ENCODE measurements around the gene SPPL3. TPM values are rescaled to one million over a fixed set of nuclear protein-coding genes. Genes with fewer than 3 reads are reported as not detected.
A peak's percentile ranks its signal among the peaks of the same experiment; 100 is the strongest.

Gene SPPL3
- total RNA-seq, 2 experiments from 2014 or later, result 38.3 to 43.4 TPM

DNA sequence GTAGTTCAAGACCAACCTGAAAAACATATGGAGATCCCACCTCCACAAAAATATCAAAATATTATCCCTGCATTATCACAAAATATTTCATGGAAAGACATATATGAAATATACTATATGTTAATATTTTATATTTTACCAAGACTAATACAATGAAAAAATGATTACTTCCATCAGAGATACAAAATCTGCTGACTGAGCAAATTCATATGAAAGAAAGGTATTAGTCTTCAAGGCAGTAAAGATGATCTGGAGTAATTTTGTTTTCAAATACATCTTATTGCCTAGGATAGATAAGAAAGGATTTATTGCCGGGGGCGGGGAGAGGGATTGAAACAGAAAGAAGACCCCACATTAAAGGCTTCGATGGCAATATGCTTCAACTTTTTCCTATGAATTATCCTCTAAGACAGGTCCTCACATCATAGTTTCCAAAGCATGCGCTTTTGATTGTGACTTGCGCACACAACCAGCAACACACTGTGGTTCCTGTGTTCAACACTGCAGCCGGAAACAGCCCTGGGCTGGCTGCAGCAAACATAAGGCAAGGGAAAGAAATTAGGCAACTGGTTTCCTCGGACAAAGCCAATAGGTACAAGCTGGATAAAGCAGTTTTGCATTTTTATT is 83.2 kb downstream of the SPPL3 start:
- Mint-ChIP-seq H3K36me3 (ENCODE audit: low read depth) (no peaks in the 10 kb centered on the region), H3K4me1 (ENCODE audit: low read depth) (peaks cover 61% of the 10 kb centered on the region), H3K9me3 (no peaks in the 10 kb centered on the region), H3K4me3 (peak overlapping the region; percentile 35), H3K27me3 (no peaks in the 10 kb centered on the region), H3K27ac (peak overlapping the region; percentile 1)
- Histone ChIP-seq H3K27ac (ENCODE audit: low read depth in 1 of 2, low read length in 2 of 2) (no peak overlapping the region), H3K4me3 (ENCODE audit: low read length) (no peak overlapping the region), H3K4me1 (ENCODE audit: insufficient read depth, low read length) (no peaks in the 10 kb centered on the region), H3K36me3 (ENCODE audit: insufficient read depth, low read length) (no peaks in the 10 kb centered on the region), H3K27me3 (ENCODE audit: control insufficient read depth in 1 of 2, insufficient read depth in 2 of 2, low read length in 2 of 2) (no peaks in the 10 kb centered on the region), H3K9me3 (ENCODE audit: control insufficient read depth in 1 of 2, insufficient read depth in 1 of 2, low read length in 2 of 2) (no peaks in the 10 kb centered on the region)
- DNase-seq (peak in 10 of 14 experiments; percentile 4 to 43 (median 18)), ATAC-seq (ENCODE audit: poor library complexity) (peak; percentile 64)
- ChIA-PET CTCF (no interaction called here), POLR2A (no interaction called here)
- TF ChIP-seq, protein P1, sequence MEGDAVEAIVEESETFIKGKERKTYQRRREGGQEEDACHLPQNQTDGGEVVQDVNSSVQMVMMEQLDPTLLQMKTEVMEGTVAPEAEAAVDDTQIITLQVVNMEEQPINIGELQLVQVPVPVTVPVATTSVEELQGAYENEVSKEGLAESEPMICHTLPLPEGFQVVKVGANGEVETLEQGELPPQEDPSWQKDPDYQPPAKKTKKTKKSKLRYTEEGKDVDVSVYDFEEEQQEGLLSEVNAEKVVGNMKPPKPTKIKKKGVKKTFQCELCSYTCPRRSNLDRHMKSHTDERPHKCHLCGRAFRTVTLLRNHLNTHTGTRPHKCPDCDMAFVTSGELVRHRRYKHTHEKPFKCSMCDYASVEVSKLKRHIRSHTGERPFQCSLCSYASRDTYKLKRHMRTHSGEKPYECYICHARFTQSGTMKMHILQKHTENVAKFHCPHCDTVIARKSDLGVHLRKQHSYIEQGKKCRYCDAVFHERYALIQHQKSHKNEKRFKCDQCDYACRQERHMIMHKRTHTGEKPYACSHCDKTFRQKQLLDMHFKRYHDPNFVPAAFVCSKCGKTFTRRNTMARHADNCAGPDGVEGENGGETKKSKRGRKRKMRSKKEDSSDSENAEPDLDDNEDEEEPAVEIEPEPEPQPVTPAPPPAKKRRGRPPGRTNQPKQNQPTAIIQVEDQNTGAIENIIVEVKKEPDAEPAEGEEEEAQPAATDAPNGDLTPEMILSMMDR (IDR thresholded peaks at IDR 0.05), result no peak
- intact Hi-C loops (cut with DNase I, micrococcal nuclease), result no loop called here

DNA sequence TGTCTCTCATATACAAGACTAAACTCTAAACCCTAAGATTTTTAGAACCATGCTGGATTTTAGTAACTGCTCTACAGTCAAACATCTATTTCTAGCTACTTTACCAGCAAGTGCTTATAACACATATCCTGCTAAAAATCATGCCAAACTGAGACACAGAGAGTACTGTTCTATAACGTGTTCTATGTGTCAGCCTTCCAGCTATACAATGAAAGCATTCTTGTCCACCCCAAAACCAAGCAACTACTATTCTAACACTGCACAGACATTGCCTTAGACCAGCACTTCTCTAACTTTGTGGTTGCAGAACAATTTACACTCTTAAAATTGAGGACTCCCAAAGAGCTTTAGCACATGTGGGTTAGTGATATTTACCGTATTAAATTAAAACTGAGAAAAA is 85.7 kb downstream of the SPPL3 start:
- POLR2A ChIA-PET, result no interaction called here
- DNase-seq (no peak), ATAC-seq (ENCODE audit: poor library complexity) (no peak)
- Mint-ChIP-seq H3K27ac (no peak overlapping the region), H3K9me3 (no peaks in the 10 kb centered on the region), H3K27me3 (no peaks in the 10 kb centered on the region), H3K36me3 (ENCODE audit: low read depth) (no peaks in the 10 kb centered on the region), H3K4me3 (no peak overlapping the region), H3K4me1 (ENCODE audit: low read depth) (peaks cover 57% of the 10 kb centered on the region)
- Histone ChIP-seq H3K27me3 (ENCODE audit: control insufficient read depth in 1 of 2, insufficient read depth in 2 of 2, low read length in 2 of 2) (no peaks in the 10 kb centered on the region), H3K36me3 (ENCODE audit: insufficient read depth, low read length) (no peaks in the 10 kb centered on the region), H3K4me1 (ENCODE audit: insufficient read depth, low read length) (no peaks in the 10 kb centered on the region), H3K27ac (ENCODE audit: low read depth in 1 of 2, low read length in 2 of 2) (no peak overlapping the region), H3K4me3 (ENCODE audit: low read length) (no peak overlapping the region), H3K9me3 (ENCODE audit: control insufficient read depth in 1 of 2, insufficient read depth in 1 of 2, low read length in 2 of 2) (no peaks in the 10 kb centered on the region)
- TF ChIP-seq, protein P1 (IDR thresholded peaks at IDR 0.05), result no peak
- CTCF ChIA-PET, result no interaction called here
- intact Hi-C loops (cut with DNase I, micrococcal nuclease), result no loop called here

- no peak for DNase-seq
- Mint-ChIP-seq H3K27ac (peak overlapping the region; percentile 17), H3K27me3 (no peaks in the 10 kb centered on the region), H3K4me3 (no peak overlapping the region), H3K4me1 (ENCODE audit: low read depth) (peaks cover 55% of the 10 kb centered on the region), H3K36me3 (ENCODE audit: low read depth) (peaks cover 3% of the 10 kb centered on the region), H3K9me3 (no peaks in the 10 kb centered on the region)
- H3K4me1 ChIP-seq (ENCODE audit: insufficient read depth, low read length), result no peaks in the 10 kb centered on the region
- no peak for ATAC-seq (ENCODE audit: poor library complexity)
- ChIA-PET POLR2A (no interaction called here), CTCF (no interaction called here)
- no peak overlapping the region for H3K27ac ChIP-seq (ENCODE audit: low read depth in 1 of 2, low read length in 2 of 2)
- no peaks in the 10 kb centered on the region for H3K27me3 ChIP-seq (ENCODE audit: control insufficient read depth in 1 of 2, insufficient read depth in 2 of 2, low read length in 2 of 2)
- H3K4me3 ChIP-seq (ENCODE audit: low read length), result no peak overlapping the region
- TF ChIP-seq, protein P1 (IDR thresholded peaks at IDR 0.05), result no peak
- no peaks in the 10 kb centered on the region for H3K36me3 ChIP-seq (ENCODE audit: insufficient read depth, low read length)
- H3K9me3 ChIP-seq (ENCODE audit: control insufficient read depth in 1 of 2, insufficient read depth in 1 of 2, low read length in 2 of 2), result no peaks in the 10 kb centered on the region
- intact Hi-C loops (cut with DNase I, micrococcal nuclease), result no loop called here
Observed at GRCh38 chr12:120817559-120818330, 86.4 kb downstream of the SPPL3 start.
